Right lobe of liver (tissue), 6 donors: ENCODE data around the gene LRMDA. TPM values are rescaled to one million over a fixed set of nuclear protein-coding genes. Genes with fewer than 3 reads are reported as not detected.
A peak's percentile ranks its signal among the peaks of the same experiment; 100 is the strongest.

Source experiments
- ATAC-seq, 4 donors: fragments of 200-7000 bp; cut with Tn5 transposase; one replicate each; pipeline ENCODE4 v1.9.1; 2020; ENCODE audit warnings: mild to moderate bottlenecking in 4 of 4, moderate library complexity in 4 of 4
- DNase-seq, 3 donors: peaks; one replicate each; pipeline ENCODE4 v3.0.0-alpha.2; 2020
- H3K27ac ChIP-seq, 3 donors: fragments of 200-600 bp; one replicate each; pipeline ENCODE4 v1.8.0; 2022
- H3K27me3 ChIP-seq, 2 donors: fragments of 200-600 bp; one replicate each; pipeline ENCODE4 v1.8.0; 2022
- H3K36me3 ChIP-seq, 4 donors: fragments of 200-600 bp; sonication (generic) in 1 of 4; one replicate each; pipeline versions ENCODE4 v1.5.1 to v1.8.0; 2017 to 2022; ENCODE audit warnings: control low read depth in 1 of 4
- H3K4me1 ChIP-seq, 4 donors: fragments of 200-600 bp; sonication (generic) in 1 of 4; one replicate each; pipeline versions ENCODE4 v1.5.1 to v1.8.0; 2017 to 2022; ENCODE audit warnings: control low read depth in 1 of 4
- H3K4me3 ChIP-seq, 3 donors: fragments of 200-600 bp; one replicate each; pipeline ENCODE4 v1.8.0; 2022
- H3K9me3 ChIP-seq, 4 donors: fragments of 200-600 bp; sonication (generic) in 1 of 4; one replicate each; pipeline versions ENCODE4 v1.5.1 to v1.8.0; 2017 to 2022; ENCODE audit warnings: control low read depth in 1 of 4
- POLR2A ChIP-seq: fragments of 450-650 bp; IDR thresholded peaks from one replicate; pipeline ENCODE4 v1.6.1; 2017; ENCODE audit warnings: antibody characterized with exemption, mild to moderate bottlenecking
- WGBS: methylation state at CpG from one replicate; pipeline ENCODE4 v1.1.6; 2018; ENCODE audit warnings: low coverage, low lambda C conversion rate; ENCODE audit not compliant: insufficient coverage; ENCODE audit errors: missing lambda C conversion rate; 5-methylcytosine and 5-hydroxymethylcytosine counted together
- intact Hi-C, 2 donors: fragments of 100-400 bp; cut with DNase I; formaldehyde crosslinking; loops; one replicate each; pipeline versions ENCODE4 v1.11.2 to v1.14.1; 2022
- total RNA-seq, 6 experiments: library from RNA; depleted of rRNA in 2 of 6; stranded (reverse); fragments of >200 nt in 2 of 6; fragmentation: NEBNext Ultra II Directional in 3 of 6; extraction: Animal tissue kit (Norgen Biotek cat#: 25700) in 3 of 6; gene quantifications; one replicate each; pipeline versions ENCODE4 v1.1.0 to v1.2.4, GENCODE V29; 2016 to 2023
- TF ChIP-seq, protein P1 (sequence below), 4 donors: fragments of 200-600 bp in 3 of 4; fragments of 450-650 bp in 1 of 4; IDR thresholded peaks; one replicate each; pipeline versions ENCODE4 v1.5.1 to v1.8.0; 2016 to 2022; ENCODE audit warnings: antibody characterized with exemption in 4 of 4, mild to moderate bottlenecking in 2 of 4
- donor health status: DM: no; HTN: yes; CAD: no.
- donor health status: DM: no; HTN: no; CAD: no.
- donor health status: DM: no; HTN: no; CAD: no.
- donor health status: DM: no; HTN: yes; CAD: no.
- donor health status: DM: no; HTN: yes; CAD: no.

The LRMDA gene
- total RNA-seq, 6 experiments from 2014 or later = 9.9 to 19.9 (median 16.3) TPM

GRCh38 chr10:76274933-76275332 lies 843.5 kb downstream of the LRMDA start:
- no peaks in the 10 kb centered on the region for H3K4me1 ChIP-seq
- H3K9me3 ChIP-seq = peaks cover 0 to 12% (median 0%) of the 10 kb centered on the region in 4 donors
- ATAC-seq (no peak), DNase-seq (no peak)
- no peaks in the 10 kb centered on the region for H3K36me3 ChIP-seq
- no peak for TF ChIP-seq POLR2A
- TF ChIP-seq, protein P1, sequence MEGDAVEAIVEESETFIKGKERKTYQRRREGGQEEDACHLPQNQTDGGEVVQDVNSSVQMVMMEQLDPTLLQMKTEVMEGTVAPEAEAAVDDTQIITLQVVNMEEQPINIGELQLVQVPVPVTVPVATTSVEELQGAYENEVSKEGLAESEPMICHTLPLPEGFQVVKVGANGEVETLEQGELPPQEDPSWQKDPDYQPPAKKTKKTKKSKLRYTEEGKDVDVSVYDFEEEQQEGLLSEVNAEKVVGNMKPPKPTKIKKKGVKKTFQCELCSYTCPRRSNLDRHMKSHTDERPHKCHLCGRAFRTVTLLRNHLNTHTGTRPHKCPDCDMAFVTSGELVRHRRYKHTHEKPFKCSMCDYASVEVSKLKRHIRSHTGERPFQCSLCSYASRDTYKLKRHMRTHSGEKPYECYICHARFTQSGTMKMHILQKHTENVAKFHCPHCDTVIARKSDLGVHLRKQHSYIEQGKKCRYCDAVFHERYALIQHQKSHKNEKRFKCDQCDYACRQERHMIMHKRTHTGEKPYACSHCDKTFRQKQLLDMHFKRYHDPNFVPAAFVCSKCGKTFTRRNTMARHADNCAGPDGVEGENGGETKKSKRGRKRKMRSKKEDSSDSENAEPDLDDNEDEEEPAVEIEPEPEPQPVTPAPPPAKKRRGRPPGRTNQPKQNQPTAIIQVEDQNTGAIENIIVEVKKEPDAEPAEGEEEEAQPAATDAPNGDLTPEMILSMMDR (IDR thresholded peaks at IDR 0.05) = no peak
- intact Hi-C loops = no loop called here
- H3K27ac ChIP-seq = no peak overlapping the region
- H3K27me3 ChIP-seq = no peaks in the 10 kb centered on the region
- no peak overlapping the region for H3K4me3 ChIP-seq

DNA sequence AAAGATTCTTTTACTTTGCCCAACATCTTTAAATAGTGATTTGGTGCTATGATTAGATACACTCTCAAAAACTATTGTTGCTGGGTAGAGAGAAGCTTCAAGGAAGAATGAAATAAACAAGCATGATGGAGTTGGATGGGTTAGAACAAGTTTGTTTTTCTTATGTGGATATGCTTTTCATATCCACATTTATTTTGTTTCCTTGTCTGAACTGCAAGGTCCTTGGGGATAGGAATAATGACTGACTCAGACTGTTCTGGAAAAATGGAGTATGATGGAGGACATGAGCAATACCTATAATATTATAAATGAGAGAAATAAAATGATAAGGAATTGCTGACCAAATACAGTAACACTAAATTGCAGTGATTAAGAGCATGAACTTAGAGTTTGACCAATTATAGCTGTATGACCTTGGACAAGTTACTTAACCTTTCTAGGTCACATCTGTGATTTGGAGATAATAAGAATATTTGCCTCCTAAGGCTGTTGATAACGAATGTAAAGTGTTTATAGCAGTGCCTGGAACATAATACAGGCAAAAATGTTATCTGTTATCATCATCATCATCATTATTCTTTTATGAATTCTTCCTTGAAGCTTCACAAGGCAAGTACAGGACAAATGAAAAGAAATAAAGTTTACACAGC lies 847.5 kb downstream of the LRMDA start:
- TF ChIP-seq, protein P1 (IDR thresholded peaks at IDR 0.05) = no peak
- TF ChIP-seq POLR2A = no peak
- WGBS = 43% methylated on average over 1 of the region's 1 CpG
- no peak overlapping the region for H3K27ac ChIP-seq
- no peak overlapping the region for H3K4me3 ChIP-seq
- H3K9me3 ChIP-seq = peaks cover 0 to 8% (median 0%) of the 10 kb centered on the region in 4 donors
- intact Hi-C loops = no loop called here
- H3K36me3 ChIP-seq = no peaks in the 10 kb centered on the region
- ATAC-seq (no peak), DNase-seq (no peak)
- peaks cover 0 to 12% (median 6%) of the 10 kb centered on the region in 4 donors for H3K4me1 ChIP-seq
- H3K27me3 ChIP-seq = no peaks in the 10 kb centered on the region

DNA sequence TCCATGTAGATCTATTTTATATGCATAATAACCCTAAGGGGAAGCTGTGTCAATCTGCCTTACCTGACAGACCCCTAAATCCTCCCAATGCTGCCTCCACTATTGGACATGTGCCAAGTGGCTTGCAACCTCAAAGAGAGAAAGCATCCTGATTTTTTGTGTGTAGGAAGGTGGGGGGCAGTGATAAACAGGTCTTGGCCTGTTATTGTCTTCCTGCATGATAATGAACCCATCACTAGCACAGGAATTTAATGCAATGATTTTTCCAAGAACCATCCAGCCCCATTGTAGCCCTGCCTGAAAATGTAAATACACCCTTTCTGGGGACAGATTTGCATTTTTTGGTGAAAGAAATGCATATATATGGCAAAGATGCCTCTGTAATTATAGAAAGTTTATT lies 850.2 kb downstream of the LRMDA start:
- H3K9me3 ChIP-seq = no peaks in the 10 kb centered on the region
- intact Hi-C loops = no loop called here
- no peak overlapping the region for H3K4me3 ChIP-seq
- no peak for DNase-seq
- H3K4me1 ChIP-seq = peaks cover 0 to 12% (median 6%) of the 10 kb centered on the region in 4 donors
- no peaks in the 10 kb centered on the region for H3K36me3 ChIP-seq
- no peaks in the 10 kb centered on the region for H3K27me3 ChIP-seq
- no peak overlapping the region for H3K27ac ChIP-seq
- ATAC-seq = no peak
- TF ChIP-seq, protein P1 (IDR thresholded peaks at IDR 0.05) = no peak
- no peak for TF ChIP-seq POLR2A

GRCh38 chr10:76282061-76283025 lies 850.9 kb downstream of the LRMDA start:
- Histone ChIP-seq H3K27ac (no peak overlapping the region), H3K27me3 (no peaks in the 10 kb centered on the region), H3K4me1 (peaks cover 0 to 12% (median 6%) of the 10 kb centered on the region in 4 donors), H3K36me3 (no peaks in the 10 kb centered on the region), H3K4me3 (no peak overlapping the region), H3K9me3 (no peaks in the 10 kb centered on the region)
- WGBS = 31% methylated on average over 13 of the region's 13 CpGs
- DNase-seq = peak in 1 of 3 donors; percentile 20
- peak; percentile 41 to 80 (median 62) for ATAC-seq
- TF ChIP-seq POLR2A = no peak
- TF ChIP-seq, protein P1 (IDR thresholded peaks at IDR 0.05) = no peak
- intact Hi-C loops = no loop called here
